Fibroblast of pulmonary artery (primary cell): Measurements from ENCODE around the gene SF3B4.
A peak's percentile ranks its signal among the peaks of the same experiment; 100 is the strongest.

Experiments
- DNase-seq: peaks from one replicate; pipeline ENCODE4 v3.0.0-alpha.2; 2010; ENCODE audit warnings: low read depth
- H3K4me3 ChIP-seq: replicated peaks from 2 replicates; pipeline ENCODE4 v1.5.1; 2011; ENCODE audit warnings: low read depth, mild to moderate bottlenecking, control low read depth, low read length, moderate library complexity
- CTCF ChIP-seq: IDR thresholded peaks from 2 replicates; pipeline ENCODE4 v1.5.1; 2011; ENCODE audit warnings: mild to moderate bottlenecking, control low read depth, low read length, inconsistent platforms; ENCODE audit errors: missing control alignments

SF3B4 gene

GRCh38 chr1:149915429-149916192 lies 12.0 kb downstream of the SF3B4 start:
- DNase-seq: no peak
- no peak overlapping the region for H3K4me3 ChIP-seq
- no peak for TF ChIP-seq CTCF

- no peak for TF ChIP-seq CTCF
- DNase-seq: no peak
- H3K4me3 ChIP-seq: no peak overlapping the region
Observed at GRCh38 chr1:149914545-149914944, 13.1 kb downstream of the SF3B4 start.

- DNase-seq: no peak
- H3K4me3 ChIP-seq: no peak overlapping the region
- no peak for TF ChIP-seq CTCF
Observed at GRCh38 chr1:149906570-149907075, 21.0 kb downstream of the SF3B4 start.

- no peak for TF ChIP-seq CTCF
- H3K4me3 ChIP-seq: no peak overlapping the region
- DNase-seq: no peak
Observed at GRCh38 chr1:149903836-149904491, 23.6 kb downstream of the SF3B4 start.

- peak; percentile 90 for DNase-seq
- no peak for TF ChIP-seq CTCF
- peak within 1 kb of the TSS; percentile 66 for H3K4me3 ChIP-seq
Observed at GRCh38 chr1:149899460-149900284, 27.9 kb downstream of the SF3B4 start, which contains the start of gene BOLA1. BOLA1 (plus strand) TSS chr1:149899568; CDS start chr1:149900060, 492 bp downstream.

- no peak overlapping the region for H3K4me3 ChIP-seq
- no peak for TF ChIP-seq CTCF
- no peak for DNase-seq
Observed at GRCh38 chr1:149896575-149896974, 31.0 kb downstream of the SF3B4 start.
